ENCODE data around the gene SYVN1.

Gene SYVN1

GRCh38 chr11:65085446-65085845 is 48.9 kb downstream of the SYVN1 start:
- no peak for DNase-seq

- no peak for DNase-seq
Measured at GRCh38 chr11:65084598-65085375, 49.5 kb downstream of the SYVN1 start.

- DNase-seq, result peak; percentile 96
Measured at GRCh38 chr11:65083834-65084597, 50.3 kb downstream of the SYVN1 start, which contains the start of the genes CDCA5 and ZFPL1. CDCA5 (minus strand) TSS chr11:65084040; CDS start chr11:65083978, 62 bp downstream. ZFPL1 (plus strand) TSS chr11:65084222; CDS start chr11:65084699, 477 bp downstream.

GRCh38 chr11:65083134-65083833 is 51.0 kb downstream of the SYVN1 start:
- no peak for DNase-seq

GRCh38 chr11:65078786-65079342 is 55.5 kb downstream of the SYVN1 start:
- no peak for DNase-seq

GRCh38 chr11:65078151-65078550 is 56.2 kb downstream of the SYVN1 start:
- peak; percentile 73 to 81 for DNase-seq

- DNase-seq, result no peak
Measured at GRCh38 chr11:65077451-65077850, 56.9 kb downstream of the SYVN1 start.

All from CD4-positive, alpha-beta T cell treated with Interleukin-1 beta for 1 hour (primary cell).